NB4 (cell line): ENCODE data around the gene ZFP36.

Experiments
- CTCF ChIP-seq: IDR thresholded peaks from one replicate; pipeline ENCODE4 v1.5.1; 2012; ENCODE audit warnings: low read depth, low read length
- MAX ChIP-seq: IDR thresholded peaks from 2 replicates; pipeline ENCODE4 v1.6.1; 2011; ENCODE audit warnings: low read depth, low read length
- MYC ChIP-seq: IDR thresholded peaks from 2 replicates; pipeline ENCODE4 v1.6.1; 2011; ENCODE audit warnings: low read depth, low read length
- POLR2A ChIP-seq: IDR thresholded peaks from 2 replicates; pipeline ENCODE4 v1.6.1; 2011; ENCODE audit warnings: mild to moderate bottlenecking; ENCODE audit not compliant: insufficient read length; ENCODE audit errors: extremely low read depth

GRCh38 chr19:39430675-39431593 is 24.3 kb downstream of the ZFP36 start:
- no peak for TF ChIP-seq POLR2A
- no peak for TF ChIP-seq CTCF
- TF ChIP-seq MYC: peak; percentile 93
- peak; percentile 94 for TF ChIP-seq MAX
